ENCODE results near the gene MEI1. TPM values are rescaled to one million over a fixed set of nuclear protein-coding genes. Genes with fewer than 3 reads are reported as not detected.

MEI1 gene
- total and polyA plus RNA-seq, 2 experiments from 2014 or later: 0.18 TPM; not detected in 1

DNA sequence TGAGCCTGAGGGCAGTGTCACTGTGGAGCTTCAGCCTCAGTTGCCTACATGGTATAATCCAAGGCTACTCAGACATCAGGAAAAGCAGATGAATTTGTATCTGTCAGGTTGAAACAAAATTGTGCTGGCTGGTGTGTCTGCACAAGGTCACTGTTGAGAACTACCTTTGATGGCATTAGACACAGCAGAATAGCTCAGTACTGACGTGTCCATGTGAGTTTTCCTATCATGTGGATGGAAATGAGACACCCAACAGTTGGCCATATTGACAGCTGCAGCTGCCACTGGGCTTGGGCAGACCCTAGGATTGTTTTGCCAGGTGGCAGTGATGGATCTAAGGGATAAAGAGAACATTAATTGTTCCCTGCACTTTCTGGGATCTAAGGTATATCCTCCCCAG lies 116.9 kb downstream of the MEI1 start:
- no peaks in the 10 kb centered on the region for H3K36me3 ChIP-seq (replicated peaks; ENCODE audit: insufficient read depth, low read depth)
- no peaks in the 10 kb centered on the region for H3K9me2 ChIP-seq (replicated peaks; ENCODE audit: insufficient read depth)
- TF ChIP-seq, protein P1, sequence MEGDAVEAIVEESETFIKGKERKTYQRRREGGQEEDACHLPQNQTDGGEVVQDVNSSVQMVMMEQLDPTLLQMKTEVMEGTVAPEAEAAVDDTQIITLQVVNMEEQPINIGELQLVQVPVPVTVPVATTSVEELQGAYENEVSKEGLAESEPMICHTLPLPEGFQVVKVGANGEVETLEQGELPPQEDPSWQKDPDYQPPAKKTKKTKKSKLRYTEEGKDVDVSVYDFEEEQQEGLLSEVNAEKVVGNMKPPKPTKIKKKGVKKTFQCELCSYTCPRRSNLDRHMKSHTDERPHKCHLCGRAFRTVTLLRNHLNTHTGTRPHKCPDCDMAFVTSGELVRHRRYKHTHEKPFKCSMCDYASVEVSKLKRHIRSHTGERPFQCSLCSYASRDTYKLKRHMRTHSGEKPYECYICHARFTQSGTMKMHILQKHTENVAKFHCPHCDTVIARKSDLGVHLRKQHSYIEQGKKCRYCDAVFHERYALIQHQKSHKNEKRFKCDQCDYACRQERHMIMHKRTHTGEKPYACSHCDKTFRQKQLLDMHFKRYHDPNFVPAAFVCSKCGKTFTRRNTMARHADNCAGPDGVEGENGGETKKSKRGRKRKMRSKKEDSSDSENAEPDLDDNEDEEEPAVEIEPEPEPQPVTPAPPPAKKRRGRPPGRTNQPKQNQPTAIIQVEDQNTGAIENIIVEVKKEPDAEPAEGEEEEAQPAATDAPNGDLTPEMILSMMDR (IDR thresholded peaks at IDR 0.05; ENCODE audit: poor library complexity): no peak
- TF ChIP-seq EZH2phosphoT487 (IDR thresholded peaks at IDR 0.05; ENCODE audit: low read depth, severe bottlenecking, unreplicated experiment) (no peak), EZH2 (IDR thresholded peaks at IDR 0.05; ENCODE audit: borderline replicate concordance) (no peak)
- H3K4me2 ChIP-seq: no peak overlapping the region
- DNase-seq (ENCODE audit: low spot score): no peak
- no peaks in the 10 kb centered on the region for H3K27me3 ChIP-seq
- H3K9me3 ChIP-seq (ENCODE audit: low read depth): no peaks in the 10 kb centered on the region
- no peaks in the 10 kb centered on the region for H4K20me1 ChIP-seq (ENCODE audit: insufficient read depth, poor library complexity, severe bottlenecking)
- no peak overlapping the region for H3K4me3 ChIP-seq
- H3K27ac ChIP-seq: no peak overlapping the region
- no peaks in the 10 kb centered on the region for H3K79me2 ChIP-seq
- H3K4me1 ChIP-seq (ENCODE audit: insufficient read depth): no peaks in the 10 kb centered on the region
- WGBS (ENCODE audit: low lambda C conversion rate, missing lambda C conversion rate): 88% methylated on average over 1 of the region's 1 CpG
- no peak overlapping the region for H2AFZ ChIP-seq

DNA sequence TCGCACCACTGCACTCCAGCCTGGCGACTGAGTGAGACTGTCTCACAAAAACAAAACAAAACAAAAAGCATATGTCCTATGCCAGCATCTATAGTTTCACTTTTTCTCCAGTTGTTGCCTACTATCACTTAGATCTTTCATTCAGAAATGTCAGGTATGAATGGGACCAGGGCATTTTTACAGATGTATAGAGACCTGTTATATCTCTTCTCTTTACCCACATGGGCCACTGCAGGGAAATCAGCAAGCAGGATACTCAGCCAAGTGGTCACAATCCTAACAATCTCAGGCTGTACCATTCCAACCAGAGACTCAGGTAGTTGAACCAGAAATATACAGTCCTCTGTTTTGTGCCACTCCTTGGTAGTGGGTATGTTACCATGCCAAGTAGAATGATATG lies 117.6 kb downstream of the MEI1 start:
- no peaks in the 10 kb centered on the region for H3K9me3 ChIP-seq (ENCODE audit: low read depth)

DNA sequence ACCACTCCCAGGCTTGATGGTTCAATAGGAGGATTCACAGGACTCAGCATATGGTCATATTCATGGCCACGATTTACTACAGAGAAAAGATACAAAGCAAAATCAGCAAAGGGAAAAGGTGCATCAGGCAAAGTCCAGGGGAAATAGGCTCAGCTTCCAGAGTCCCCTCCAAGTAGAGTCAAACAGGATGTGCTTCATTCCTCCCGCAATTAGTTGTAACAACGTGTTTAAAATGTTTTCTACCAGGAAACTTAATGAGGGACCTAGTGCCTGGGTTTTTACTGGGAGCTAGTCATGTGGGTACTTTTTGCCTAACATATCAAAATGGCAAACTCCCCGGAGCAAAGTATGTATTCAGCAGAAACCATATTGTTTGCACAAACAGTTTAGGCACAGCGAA lies 118.7 kb downstream of the MEI1 start:
- Histone ChIP-seq H4K20me1 (ENCODE audit: insufficient read depth, poor library complexity, severe bottlenecking) (no peaks in the 10 kb centered on the region), H3K79me2 (no peaks in the 10 kb centered on the region), H3K4me3 (no peak overlapping the region), H2AFZ (no peak overlapping the region), H3K4me1 (ENCODE audit: insufficient read depth) (no peaks in the 10 kb centered on the region), H3K9me2 (replicated peaks; ENCODE audit: insufficient read depth) (no peaks in the 10 kb centered on the region), H3K27me3 (no peaks in the 10 kb centered on the region), H3K4me2 (no peak overlapping the region), H3K36me3 (replicated peaks; ENCODE audit: insufficient read depth, low read depth) (no peaks in the 10 kb centered on the region), H3K9me3 (ENCODE audit: low read depth) (no peaks in the 10 kb centered on the region), H3K27ac (no peak overlapping the region)
- 83% methylated on average over 5 of the region's 5 CpGs for WGBS (ENCODE audit: low lambda C conversion rate, missing lambda C conversion rate)
- TF ChIP-seq, protein P1 (IDR thresholded peaks at IDR 0.05; ENCODE audit: poor library complexity): no peak
- TF ChIP-seq EZH2 (IDR thresholded peaks at IDR 0.05; ENCODE audit: borderline replicate concordance): no peak
- no peak for TF ChIP-seq EZH2phosphoT487 (IDR thresholded peaks at IDR 0.05; ENCODE audit: low read depth, severe bottlenecking, unreplicated experiment)
- no peak for DNase-seq (ENCODE audit: low spot score)

More for the DNA sequence above, 117.6 kb downstream of the MEI1 start:
- no peak overlapping the region for H3K4me2 ChIP-seq
- no peaks in the 10 kb centered on the region for H4K20me1 ChIP-seq (ENCODE audit: insufficient read depth, poor library complexity, severe bottlenecking)
- TF ChIP-seq EZH2 (IDR thresholded peaks at IDR 0.05; ENCODE audit: borderline replicate concordance) (no peak), EZH2phosphoT487 (IDR thresholded peaks at IDR 0.05; ENCODE audit: low read depth, severe bottlenecking, unreplicated experiment) (no peak)
- TF ChIP-seq, protein P1 (IDR thresholded peaks at IDR 0.05; ENCODE audit: poor library complexity): no peak
- no peak for DNase-seq (ENCODE audit: low spot score)
- no peaks in the 10 kb centered on the region for H3K36me3 ChIP-seq (replicated peaks; ENCODE audit: insufficient read depth, low read depth)
- no peaks in the 10 kb centered on the region for H3K4me1 ChIP-seq (ENCODE audit: insufficient read depth)
- no peak overlapping the region for H3K4me3 ChIP-seq
- 86% methylated on average over 2 of the region's 2 CpGs for WGBS (ENCODE audit: low lambda C conversion rate, missing lambda C conversion rate)
- H3K9me2 ChIP-seq (replicated peaks; ENCODE audit: insufficient read depth): no peaks in the 10 kb centered on the region
- H3K79me2 ChIP-seq: no peaks in the 10 kb centered on the region
- H2AFZ ChIP-seq: no peak overlapping the region
- no peak overlapping the region for H3K27ac ChIP-seq
- H3K27me3 ChIP-seq: no peaks in the 10 kb centered on the region

DNA sequence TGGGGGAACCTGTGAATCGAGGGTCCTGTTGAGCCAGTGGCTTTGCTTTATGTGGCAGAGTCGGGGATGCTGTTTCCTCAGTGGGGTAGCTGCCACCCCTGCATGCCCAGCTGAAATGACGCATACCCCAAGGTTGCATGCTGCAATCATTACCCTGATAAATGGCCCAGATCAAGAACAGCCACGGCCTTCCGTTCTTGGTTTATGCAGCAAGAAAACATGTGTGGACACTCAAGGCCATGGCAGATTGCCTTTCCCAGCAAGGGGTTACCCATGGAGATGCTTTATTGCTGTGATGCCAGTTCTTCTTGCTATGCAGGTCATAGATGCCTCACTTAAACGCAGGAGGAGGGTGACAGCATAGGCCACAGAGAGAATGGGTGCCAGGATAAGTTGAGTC lies 119.3 kb downstream of the MEI1 start:
- Histone ChIP-seq H3K27ac (no peak overlapping the region), H3K27me3 (no peaks in the 10 kb centered on the region), H3K79me2 (no peaks in the 10 kb centered on the region), H3K36me3 (replicated peaks; ENCODE audit: insufficient read depth, low read depth) (no peaks in the 10 kb centered on the region), H3K4me2 (no peak overlapping the region), H3K4me3 (no peak overlapping the region), H3K9me2 (replicated peaks; ENCODE audit: insufficient read depth) (no peaks in the 10 kb centered on the region), H2AFZ (no peak overlapping the region), H4K20me1 (ENCODE audit: insufficient read depth, poor library complexity, severe bottlenecking) (no peaks in the 10 kb centered on the region), H3K9me3 (ENCODE audit: low read depth) (no peaks in the 10 kb centered on the region), H3K4me1 (ENCODE audit: insufficient read depth) (no peaks in the 10 kb centered on the region)
- TF ChIP-seq EZH2 (IDR thresholded peaks at IDR 0.05; ENCODE audit: borderline replicate concordance) (no peak), EZH2phosphoT487 (IDR thresholded peaks at IDR 0.05; ENCODE audit: low read depth, severe bottlenecking, unreplicated experiment) (no peak)
- TF ChIP-seq, protein P1 (IDR thresholded peaks at IDR 0.05; ENCODE audit: poor library complexity): no peak
- no peak for DNase-seq (ENCODE audit: low spot score)
- 86% methylated on average over 6 of the region's 6 CpGs for WGBS (ENCODE audit: low lambda C conversion rate, missing lambda C conversion rate)
